HAP-1 (cell line): ENCODE measurements around the gene HYKK.
A peak's percentile ranks its signal among the peaks of the same experiment; 100 is the strongest.

Experiments
- DNase-seq, 2 experiments: peaks; one replicate each; pipeline ENCODE4 v3.0.0-alpha.2; 2016 to 2020; ENCODE audit warnings: low spot score in 2 of 2
- H3K27me3 ChIP-seq: fragments of 250-450 bp; sonication (Bioruptor Pico); 2 replicates; pipeline ENCODE4 v1.5.1; 2020; ENCODE audit warnings: low read depth, mild to moderate bottlenecking, moderate library complexity
- H3K36me3 ChIP-seq: fragments of 250-450 bp; sonication (Bioruptor Pico); replicated peaks from 2 replicates; pipeline ENCODE4 v1.5.1; 2020; ENCODE audit warnings: mild to moderate bottlenecking
- H3K4me1 ChIP-seq: fragments of 250-450 bp; sonication (Bioruptor Pico); 2 replicates; pipeline ENCODE4 v1.5.1; 2020; ENCODE audit warnings: mild to moderate bottlenecking
- H3K4me3 ChIP-seq: fragments of 250-450 bp; sonication (Bioruptor Pico); 2 replicates; pipeline ENCODE4 v1.5.1; 2020; ENCODE audit warnings: mild to moderate bottlenecking, moderate library complexity
- H3K9me3 ChIP-seq: fragments of 250-450 bp; sonication (Bioruptor Pico); 2 replicates; pipeline ENCODE4 v1.5.1; 2020; ENCODE audit warnings: mild to moderate bottlenecking, moderate library complexity
- in situ Hi-C: fragments of 300-500 bp; cut with MboI; formaldehyde crosslinking; loops from 3 replicates; pipeline ENCODE4 v1.14.3; 2020; ENCODE audit warnings: low sequenced_read_pairs, inconsistent platforms, mixed read lengths

HYKK gene, protein sequence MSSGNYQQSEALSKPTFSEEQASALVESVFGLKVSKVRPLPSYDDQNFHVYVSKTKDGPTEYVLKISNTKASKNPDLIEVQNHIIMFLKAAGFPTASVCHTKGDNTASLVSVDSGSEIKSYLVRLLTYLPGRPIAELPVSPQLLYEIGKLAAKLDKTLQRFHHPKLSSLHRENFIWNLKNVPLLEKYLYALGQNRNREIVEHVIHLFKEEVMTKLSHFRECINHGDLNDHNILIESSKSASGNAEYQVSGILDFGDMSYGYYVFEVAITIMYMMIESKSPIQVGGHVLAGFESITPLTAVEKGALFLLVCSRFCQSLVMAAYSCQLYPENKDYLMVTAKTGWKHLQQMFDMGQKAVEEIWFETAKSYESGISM

DNA sequence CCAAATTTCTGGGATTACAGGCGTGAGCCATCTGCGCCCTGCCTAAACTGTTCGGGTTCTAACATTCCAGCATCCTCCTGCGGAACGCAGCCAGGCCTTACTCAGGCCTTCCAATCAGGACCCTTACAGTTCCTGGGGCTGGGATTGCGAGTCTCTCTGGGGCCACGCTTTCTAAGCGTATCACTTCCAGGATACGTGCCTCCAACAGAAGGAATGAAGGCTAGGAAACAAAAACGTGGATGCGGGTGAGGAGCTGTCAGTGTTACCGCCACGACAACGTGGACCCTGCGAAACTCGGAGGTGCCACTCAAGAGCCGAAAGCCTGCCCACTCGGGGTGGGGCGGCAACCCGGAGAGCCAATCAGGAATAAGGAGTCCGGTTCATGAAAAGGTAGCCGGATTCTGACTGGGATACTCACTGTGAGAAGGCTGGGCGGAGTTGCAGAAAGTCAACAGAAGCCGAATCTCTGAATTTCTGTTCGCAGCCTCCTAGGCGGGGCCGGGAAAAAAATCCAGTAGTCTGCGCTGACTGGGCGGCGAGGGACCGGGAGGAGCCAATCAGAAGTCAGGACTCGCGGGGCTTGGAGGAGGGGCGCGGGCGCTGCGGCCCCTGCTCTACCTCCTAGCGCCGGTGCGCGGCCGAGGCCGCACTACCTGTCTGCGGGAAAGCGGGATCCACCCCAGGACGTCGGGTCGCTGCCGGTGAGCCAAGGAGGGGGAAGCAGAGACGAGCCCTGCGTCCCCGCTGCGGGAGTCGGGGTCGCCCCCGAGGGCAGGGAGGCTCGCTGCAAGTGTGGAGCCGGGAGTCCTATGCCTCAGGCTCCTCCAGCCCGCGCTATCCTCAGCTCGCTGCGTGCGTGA is at the start of gene HYKK:
HYKK (plus strand) TSS at position 607 of the 860 bp plus-strand sequence. CDS start 5,512 bp downstream, outside the sequence.
- peak; percentile 100 for DNase-seq
- in situ Hi-C loops, result no loop called here

DNA sequence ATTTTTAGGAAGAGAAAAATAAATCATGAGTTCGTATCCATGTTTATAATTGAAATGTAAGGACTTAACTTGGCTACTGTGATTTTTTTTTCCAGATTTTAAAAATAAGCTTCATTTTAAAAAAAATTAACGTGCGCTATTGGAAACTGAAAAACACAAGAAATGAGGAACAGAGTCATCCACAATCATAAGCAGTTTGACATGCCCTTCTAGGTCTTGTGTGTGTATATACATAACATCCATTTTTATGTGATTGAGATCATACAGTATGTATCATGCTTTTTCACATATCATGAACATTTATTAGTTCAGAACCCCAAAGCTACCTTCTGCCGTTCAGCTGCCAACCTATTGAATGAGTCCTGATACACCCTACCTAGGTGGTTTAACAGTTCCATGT is 46.6 kb upstream of the HYKK start:
- Histone ChIP-seq H3K9me3 (no peaks in the 10 kb centered on the region), H3K4me3 (no peak overlapping the region), H3K27me3 (no peaks in the 10 kb centered on the region), H3K4me1 (peaks cover 5% of the 10 kb centered on the region), H3K36me3 (peaks cover 41% of the 10 kb centered on the region)
- in situ Hi-C loops, result no loop called here
- no peak for DNase-seq

More for the DNA sequence above, at the start of gene HYKK:
- H3K27me3 ChIP-seq, result no peaks in the 10 kb centered on the region
- H3K9me3 ChIP-seq, result no peaks in the 10 kb centered on the region
- peak within 1 kb of the TSS; percentile 72 for H3K4me3 ChIP-seq
- peaks cover 6% of the 10 kb centered on the region for H3K4me1 ChIP-seq
- H3K36me3 ChIP-seq, result no peaks in the 10 kb centered on the region

DNA sequence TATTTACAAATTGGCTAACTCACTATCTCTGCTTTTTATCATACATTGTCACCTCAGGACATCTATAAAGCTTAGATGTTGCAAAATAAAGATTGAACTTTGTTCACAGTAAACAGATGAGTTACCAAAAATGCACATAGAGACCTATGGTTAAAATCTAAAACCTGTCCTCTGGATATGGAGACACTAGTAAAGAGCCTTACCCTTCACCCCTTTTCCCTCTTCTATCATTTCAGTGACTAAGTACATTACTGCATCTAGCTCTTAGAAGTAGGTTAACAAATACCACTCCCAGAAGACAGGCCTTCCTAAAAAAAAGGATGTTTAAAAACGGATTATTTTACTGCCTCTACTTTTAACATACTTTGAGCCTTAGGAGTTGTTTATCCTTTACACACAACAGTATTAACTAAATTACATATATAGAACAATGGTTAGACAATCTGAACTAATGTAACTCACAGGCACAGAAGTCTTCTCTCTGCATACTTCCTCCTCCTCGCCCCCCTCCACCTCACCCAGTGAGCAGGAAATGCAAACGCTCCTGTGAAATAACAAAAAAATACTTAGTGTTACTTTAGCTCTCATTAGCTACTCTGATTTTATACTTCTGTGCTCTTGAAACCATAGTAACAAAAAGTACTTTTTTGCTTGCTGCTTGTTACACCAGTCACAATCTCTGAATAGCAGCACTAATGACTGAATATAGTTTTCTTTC is 46.0 kb upstream of the HYKK start:
- H3K27me3 ChIP-seq, result no peaks in the 10 kb centered on the region
- in situ Hi-C loops, result no loop called here
- H3K4me1 ChIP-seq, result peaks cover 5% of the 10 kb centered on the region
- DNase-seq, result no peak
- no peaks in the 10 kb centered on the region for H3K9me3 ChIP-seq
- no peak overlapping the region for H3K4me3 ChIP-seq
- peaks cover 47% of the 10 kb centered on the region for H3K36me3 ChIP-seq

DNA sequence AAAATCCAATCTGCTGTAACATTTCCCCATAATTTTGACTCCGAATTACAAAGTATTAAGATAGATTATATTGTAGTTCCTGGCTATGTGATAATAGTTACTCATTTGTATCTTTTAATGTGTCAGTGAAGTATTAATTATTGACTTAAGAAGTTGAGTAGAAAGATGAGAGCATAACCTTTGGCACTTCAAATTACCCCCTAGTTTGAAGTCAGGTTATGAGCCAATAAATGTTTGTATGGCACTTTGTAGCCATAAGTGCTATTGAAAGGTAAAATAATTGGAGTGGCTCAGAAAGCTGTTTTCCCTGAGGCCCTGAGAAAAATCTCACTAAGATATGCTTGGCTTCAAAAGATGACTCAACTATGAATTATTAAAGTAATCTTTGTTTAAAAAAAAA is 38.3 kb upstream of the HYKK start:
- in situ Hi-C loops, result no loop called here
- no peak for DNase-seq
- H3K9me3 ChIP-seq, result no peaks in the 10 kb centered on the region
- H3K4me3 ChIP-seq, result no peak overlapping the region
- no peaks in the 10 kb centered on the region for H3K4me1 ChIP-seq
- H3K27me3 ChIP-seq, result no peaks in the 10 kb centered on the region
- H3K36me3 ChIP-seq, result peaks cover 94% of the 10 kb centered on the region

DNA sequence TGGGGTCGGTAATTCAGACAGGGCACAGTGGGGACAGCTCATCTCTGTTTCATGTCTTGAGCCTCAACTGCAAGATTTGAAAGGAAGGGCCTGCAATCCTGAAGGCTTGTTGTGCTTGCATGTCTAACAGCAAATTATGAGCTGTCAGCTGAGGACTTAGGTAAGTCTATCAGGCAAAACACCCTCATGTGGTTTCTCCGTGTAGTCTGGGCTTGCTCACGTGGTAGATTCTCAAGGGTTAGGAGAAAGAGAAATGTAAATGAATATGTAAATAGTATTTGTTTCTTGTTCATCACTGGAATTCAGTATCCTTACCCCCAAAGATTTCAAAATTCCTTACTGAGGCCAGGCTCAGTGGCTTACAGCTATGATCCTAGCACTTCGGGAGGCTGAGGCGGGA is 30.1 kb upstream of the HYKK start:
- DNase-seq, result no peak
- in situ Hi-C loops, result no loop called here
- no peaks in the 10 kb centered on the region for H3K4me1 ChIP-seq
- H3K9me3 ChIP-seq, result no peaks in the 10 kb centered on the region
- no peaks in the 10 kb centered on the region for H3K27me3 ChIP-seq
- H3K4me3 ChIP-seq, result no peak overlapping the region
- H3K36me3 ChIP-seq, result peaks cover 76% of the 10 kb centered on the region

DNA sequence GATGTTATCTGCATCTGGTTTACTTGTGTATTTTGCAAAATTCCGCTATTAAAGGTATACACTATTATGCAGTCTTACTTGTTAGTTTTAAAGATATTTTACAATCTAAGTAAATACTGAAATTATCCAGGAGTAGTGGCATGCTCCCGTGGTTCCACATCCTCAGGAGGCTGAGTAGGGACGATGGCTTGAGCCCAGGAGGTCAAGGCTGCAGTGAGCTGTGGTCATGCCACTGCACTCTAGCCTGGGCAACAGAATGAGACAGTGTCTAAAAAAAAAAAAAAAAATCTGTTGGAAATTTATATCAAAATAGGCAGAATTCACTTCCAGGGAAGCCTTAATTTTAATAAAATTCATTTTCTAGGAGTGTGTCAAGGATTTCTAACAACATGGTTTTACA is 27.7 kb upstream of the HYKK start:
- in situ Hi-C loops, result loop anchor here (5.0 kb wide), 1 partner anchor 167 kb away; no protein-coding TSS in a partner anchor
- no peaks in the 10 kb centered on the region for H3K4me1 ChIP-seq
- no peak overlapping the region for H3K4me3 ChIP-seq
- no peaks in the 10 kb centered on the region for H3K27me3 ChIP-seq
- H3K36me3 ChIP-seq, result peaks cover 74% of the 10 kb centered on the region
- H3K9me3 ChIP-seq, result no peaks in the 10 kb centered on the region
- DNase-seq, result no peak

DNA sequence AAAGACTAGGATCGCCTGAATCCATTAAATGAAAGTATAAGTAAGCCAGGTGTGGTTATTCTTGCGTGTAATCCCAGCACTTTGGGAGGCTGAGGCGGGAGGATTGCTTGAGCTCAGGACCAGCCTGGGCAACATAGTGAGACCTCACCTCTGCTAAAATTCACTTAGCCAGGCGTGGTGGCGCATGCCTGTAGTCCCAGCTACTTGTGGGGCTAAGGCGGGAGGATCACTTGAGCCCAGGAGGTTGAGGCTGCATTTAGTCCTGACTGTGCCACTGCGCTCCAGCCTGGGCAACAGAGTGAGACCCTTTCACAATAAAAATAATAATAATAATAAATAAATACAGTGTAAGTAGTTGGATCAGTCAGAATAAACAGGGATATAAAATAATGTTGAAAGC is 25.5 kb upstream of the HYKK start:
- no peaks in the 10 kb centered on the region for H3K4me1 ChIP-seq
- in situ Hi-C loops, result loop anchor here (5.0 kb wide), 1 partner anchor 170 kb away; no protein-coding TSS in a partner anchor
- H3K27me3 ChIP-seq, result no peaks in the 10 kb centered on the region
- no peak overlapping the region for H3K4me3 ChIP-seq
- no peaks in the 10 kb centered on the region for H3K9me3 ChIP-seq
- H3K36me3 ChIP-seq, result peaks cover 77% of the 10 kb centered on the region
- no peak for DNase-seq

DNA sequence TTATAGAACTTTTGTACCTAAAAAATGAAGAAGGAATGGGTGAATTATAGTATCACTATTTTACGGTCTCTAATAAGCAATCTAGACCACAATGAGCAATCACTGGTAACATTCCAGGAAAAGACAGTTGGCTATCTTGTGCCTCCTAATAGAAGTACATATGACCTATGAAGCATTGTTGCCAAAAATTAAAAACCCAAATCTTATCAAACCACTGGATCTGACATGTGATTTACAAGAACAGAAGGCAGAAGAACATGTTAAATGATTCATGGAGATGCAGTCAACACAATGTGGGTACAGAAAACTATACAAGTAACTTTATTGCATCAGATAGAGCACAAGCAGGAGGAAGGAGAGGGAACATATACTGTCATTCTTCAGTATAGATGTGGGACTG is 14.5 kb upstream of the HYKK start:
- no peak for DNase-seq
- no peaks in the 10 kb centered on the region for H3K9me3 ChIP-seq
- no peaks in the 10 kb centered on the region for H3K27me3 ChIP-seq
- no peaks in the 10 kb centered on the region for H3K4me1 ChIP-seq
- in situ Hi-C loops, result no loop called here
- H3K36me3 ChIP-seq, result peaks cover 95% of the 10 kb centered on the region
- H3K4me3 ChIP-seq, result no peak overlapping the region

DNA sequence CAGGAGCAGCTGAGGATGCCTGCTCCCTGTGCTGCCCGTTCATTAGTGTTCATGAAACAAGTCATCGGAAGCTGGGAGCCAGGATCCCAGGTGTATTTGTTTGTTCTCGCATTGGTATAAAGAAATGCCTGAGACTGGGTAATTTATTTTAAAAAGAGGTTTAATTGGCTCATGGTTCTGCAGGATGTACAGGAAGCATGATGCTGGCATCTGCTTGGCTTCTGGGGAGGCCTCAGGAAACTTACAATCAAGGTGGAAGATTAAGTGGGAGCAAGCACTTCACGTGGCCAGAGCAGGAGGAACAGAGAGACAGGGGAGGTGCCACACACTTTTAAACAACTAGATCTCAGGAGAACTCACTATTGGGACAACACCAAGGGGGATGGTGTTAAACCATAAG is 5.5 kb upstream of the HYKK start:
- in situ Hi-C loops, result no loop called here
- Histone ChIP-seq H3K4me1 (no peaks in the 10 kb centered on the region), H3K4me3 (no peak overlapping the region), H3K9me3 (no peaks in the 10 kb centered on the region), H3K36me3 (peaks cover 43% of the 10 kb centered on the region), H3K27me3 (no peaks in the 10 kb centered on the region)
- no peak for DNase-seq

DNA sequence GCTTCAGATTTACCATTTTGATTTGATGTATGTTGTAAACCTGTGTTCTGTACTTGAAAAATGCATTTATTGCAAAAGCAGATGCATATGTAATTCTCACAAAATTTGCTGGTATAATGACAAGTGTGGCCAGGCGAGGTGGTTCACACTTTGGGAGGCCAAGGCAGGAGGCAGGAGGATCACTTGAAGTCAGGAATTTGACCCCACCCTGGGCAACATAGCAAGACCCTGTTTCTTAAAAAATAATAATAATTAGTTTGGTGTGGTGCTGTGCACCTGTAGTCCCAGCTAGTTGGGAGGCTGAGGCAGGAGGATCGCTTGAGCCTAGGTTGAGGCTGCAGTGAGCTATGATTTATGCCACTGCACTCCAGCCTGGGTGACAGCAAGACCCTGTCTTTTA is 4.7 kb upstream of the HYKK start:
- H3K4me3 ChIP-seq, result no peak overlapping the region
- H3K36me3 ChIP-seq, result peaks cover 35% of the 10 kb centered on the region

DNA sequence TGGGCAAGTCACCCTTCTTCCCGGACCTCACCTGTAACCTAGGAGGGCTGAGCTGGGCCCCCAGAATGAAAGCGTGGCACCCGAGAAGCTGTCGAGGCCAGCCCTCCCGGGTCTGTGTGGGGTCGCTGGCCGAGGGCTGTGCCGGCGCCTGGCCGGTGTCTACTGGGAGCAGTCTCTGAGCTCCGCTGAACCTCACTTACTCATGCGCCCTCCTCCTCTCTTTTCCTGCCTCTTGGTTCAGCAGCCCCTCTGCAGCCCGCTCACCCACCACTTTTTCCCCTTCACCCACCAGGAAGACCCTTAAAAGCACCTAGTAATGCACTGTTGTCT is 419 bp downstream of the HYKK start:
- no peaks in the 10 kb centered on the region for H3K27me3 ChIP-seq
- H3K36me3 ChIP-seq, result no peaks in the 10 kb centered on the region
- peaks cover 6% of the 10 kb centered on the region for H3K4me1 ChIP-seq
- in situ Hi-C loops, result no loop called here
- H3K9me3 ChIP-seq, result no peaks in the 10 kb centered on the region
- DNase-seq, result no peak
- peak overlapping the region; percentile 72 for H3K4me3 ChIP-seq

More for the DNA sequence above, 4.7 kb upstream of the HYKK start:
- in situ Hi-C loops, result no loop called here
- H3K9me3 ChIP-seq, result no peaks in the 10 kb centered on the region
- H3K27me3 ChIP-seq, result no peaks in the 10 kb centered on the region
- DNase-seq, result no peak
- H3K4me1 ChIP-seq, result no peaks in the 10 kb centered on the region

DNA sequence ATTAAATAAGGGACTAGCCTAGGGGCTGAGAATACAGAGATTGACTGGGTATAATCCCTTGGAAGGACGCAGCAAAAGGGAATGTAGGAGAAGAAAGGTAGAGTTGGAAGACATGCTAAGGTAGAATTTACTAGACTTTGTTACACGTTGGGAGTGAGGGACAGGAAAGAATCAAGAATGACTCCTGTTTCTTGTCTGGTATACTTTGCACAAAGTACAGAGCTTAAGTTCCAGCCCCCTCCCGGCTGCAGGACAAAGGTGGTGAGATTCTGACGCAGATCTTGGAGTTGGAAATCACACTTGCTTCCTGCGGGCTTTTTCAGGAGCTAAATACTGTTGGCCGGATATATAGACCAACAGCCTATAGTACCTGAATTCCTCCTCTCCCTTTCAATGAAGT is 895 bp downstream of the HYKK start:
- Histone ChIP-seq H3K36me3 (no peaks in the 10 kb centered on the region), H3K4me3 (peak overlapping the region; percentile 72), H3K4me1 (peaks cover 6% of the 10 kb centered on the region), H3K27me3 (no peaks in the 10 kb centered on the region), H3K9me3 (no peaks in the 10 kb centered on the region)
- no peak for DNase-seq
- in situ Hi-C loops, result no loop called here

DNA sequence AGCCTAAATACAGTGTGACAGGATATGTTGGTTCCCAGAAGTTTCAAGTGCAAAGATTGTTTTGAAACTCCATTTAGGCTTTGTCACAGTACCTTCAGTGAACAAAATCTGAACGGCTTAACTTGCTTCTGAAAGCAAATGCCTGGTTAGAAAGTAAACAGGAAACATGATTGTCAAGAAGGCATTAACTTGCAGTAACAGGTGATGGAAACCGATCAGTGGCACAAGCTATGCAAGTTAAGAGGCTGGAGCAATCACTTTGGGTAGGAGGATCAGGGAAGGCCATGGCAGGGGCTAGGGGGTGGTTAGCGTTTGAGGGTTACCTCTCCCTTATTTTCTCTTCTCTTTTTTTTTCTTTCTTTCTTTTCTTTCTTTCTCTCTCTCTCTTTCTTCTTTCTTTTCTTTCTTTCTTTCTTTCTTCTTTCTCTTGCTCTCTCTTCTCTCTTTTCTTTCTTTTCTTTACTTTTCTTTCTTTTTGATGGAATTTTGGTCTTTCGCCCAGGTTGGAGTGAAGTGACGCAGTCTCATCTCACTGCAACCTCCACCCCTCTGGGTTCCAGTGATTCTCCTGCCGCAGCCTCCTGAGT is 2.4 kb downstream of the HYKK start:
- Histone ChIP-seq H3K4me3 (no peak overlapping the region), H3K36me3 (no peaks in the 10 kb centered on the region), H3K4me1 (peaks cover 6% of the 10 kb centered on the region), H3K27me3 (no peaks in the 10 kb centered on the region), H3K9me3 (no peaks in the 10 kb centered on the region)
- in situ Hi-C loops, result no loop called here
- DNase-seq, result no peak
